Fibroblast of lung (primary cell): ENCODE data around the gene LRRC36. TPM values are rescaled to one million over a fixed set of nuclear protein-coding genes. Genes with fewer than 3 reads are reported as not detected.

Source experiments
- DNase-seq, 2 donors: peaks; one replicate each; pipeline versions ENCODE4 v3.0.0 to v3.0.0-alpha.2; 2010; ENCODE audit warnings: low read depth in 2 of 2
- H2AFZ ChIP-seq: 2 replicates; pipeline ENCODE4 v1.5.1; 2012; ENCODE audit warnings: low read length, control low read depth, inconsistent platforms
- H3K27ac ChIP-seq: 2 replicates; pipeline ENCODE4 v1.5.1; 2011; ENCODE audit warnings: low read length, control low read depth; ENCODE audit not compliant: insufficient read depth
- H3K27me3 ChIP-seq: 2 replicates; pipeline ENCODE4 v1.5.1; 2011; ENCODE audit warnings: mild to moderate bottlenecking, low read length; ENCODE audit not compliant: control insufficient read depth, insufficient read depth
- H3K36me3 ChIP-seq: 2 replicates; pipeline ENCODE4 v1.5.1; 2011; ENCODE audit warnings: low read length; ENCODE audit not compliant: control insufficient read depth, insufficient read depth
- H3K4me1 ChIP-seq: 2 replicates; pipeline ENCODE4 v1.5.1; 2011; ENCODE audit warnings: low read length; ENCODE audit not compliant: control insufficient read depth, insufficient read depth; ENCODE audit errors: extremely low read depth
- H3K4me2 ChIP-seq: 2 replicates; pipeline ENCODE4 v1.5.1; 2011; ENCODE audit warnings: low read length, control low read depth; ENCODE audit not compliant: insufficient read depth; ENCODE audit errors: extremely low read depth
- H3K4me3 ChIP-seq, 4 experiments: fragments of 200-600 bp in 1 of 4; sonication (generic) in 1 of 4; replicated peaks in 1 of 4; 2 replicates each; pipeline ENCODE4 v1.5.1; 2011 to 2016; ENCODE audit warnings: low read length in 4 of 4, low read depth in 3 of 4, mild to moderate bottlenecking in 3 of 4, control low read depth in 2 of 4, inconsistent platforms in 1 of 4, mixed read lengths in 1 of 4; ENCODE audit not compliant: insufficient read depth in 1 of 4; ENCODE audit errors: control extremely low read depth in 1 of 4
- H3K79me2 ChIP-seq: 2 replicates; pipeline ENCODE4 v1.5.1; 2012; ENCODE audit warnings: mild to moderate bottlenecking, low read length, inconsistent platforms; ENCODE audit not compliant: control insufficient read depth, insufficient read depth
- H3K9ac ChIP-seq: 2 replicates; pipeline ENCODE4 v1.5.1; 2011; ENCODE audit warnings: mild to moderate bottlenecking, low read length, control low read depth; ENCODE audit not compliant: insufficient read depth
- H3K9me3 ChIP-seq: 2 replicates; pipeline ENCODE4 v1.5.1; 2012; ENCODE audit warnings: low read depth, low read length; ENCODE audit not compliant: control insufficient read depth, insufficient read depth
- H4K20me1 ChIP-seq: 2 replicates; pipeline ENCODE4 v1.5.1; 2011; ENCODE audit warnings: low read length; ENCODE audit not compliant: control insufficient read depth, insufficient read depth; ENCODE audit errors: extremely low read depth
- CTCF ChIP-seq, 2 donors: IDR thresholded peaks in 1 of 2; conservative IDR thresholded peaks in 1 of 2; 1 replicate in 1 of 2; 2 replicates in 1 of 2; pipeline ENCODE4 v1.5.1; 2011 to 2012; ENCODE audit warnings: low read length in 2 of 2, control low read depth in 1 of 2, inconsistent platforms in 1 of 2, low read depth in 1 of 2, mild to moderate bottlenecking in 1 of 2
- EZH2 ChIP-seq: IDR thresholded peaks from 2 replicates; pipeline ENCODE4 v1.5.1; 2012; ENCODE audit warnings: low read length, control low read depth, mild to moderate bottlenecking; ENCODE audit errors: missing control alignments
- polyA plus RNA-seq, 2 donors: library from polyadenylated mRNA; depleted of rRNA in 1 of 2; stranded (reverse) in 1 of 2; unstranded in 1 of 2; fragments of >200 nt; gene quantifications; 2 replicates each; pipeline ENCODE4 v1.2.1, GENCODE V29; 2011 to 2012; ENCODE audit warnings: missing spikeins in 1 of 2
- total RNA-seq: library from RNA; depleted of rRNA; stranded (reverse); fragments of >200 nt; gene quantifications from 2 replicates; pipeline ENCODE4 v1.2.1, GENCODE V29; 2014

LRRC36 gene
- total and polyA plus RNA-seq, 2 donors (not counting 1 experiment from before 2014, with no cell fraction given): 0.06 to 0.66 TPM

GRCh38 chr16:67406111-67406971 is 79.7 kb downstream of the LRRC36 start:
- Histone ChIP-seq H2AFZ (no peak overlapping the region), H3K4me3 (peak overlapping the region in 1 of 4 experiments; percentile 12), H3K4me2 (peak overlapping the region; percentile 55), H3K4me1 (peaks cover 24% of the 10 kb centered on the region), H3K9me3 (no peaks in the 10 kb centered on the region), H3K27ac (peak overlapping the region; percentile 75), H3K79me2 (no peaks in the 10 kb centered on the region), H3K27me3 (no peaks in the 10 kb centered on the region), H4K20me1 (no peaks in the 10 kb centered on the region), H3K36me3 (no peaks in the 10 kb centered on the region), H3K9ac (peak overlapping the region; percentile 33)
- no peak for TF ChIP-seq EZH2
- TF ChIP-seq CTCF (conservative IDR thresholded peaks at IDR 0.05 in 1 of 2, IDR thresholded peaks at IDR 0.05 in 1 of 2; ENCODE audit: low read depth in 1 of 2, low read length in 2 of 2): no peak
- peak; percentile 68 to 86 for DNase-seq

- Histone ChIP-seq H3K4me1 (peaks cover 24% of the 10 kb centered on the region), H4K20me1 (no peaks in the 10 kb centered on the region), H3K79me2 (no peaks in the 10 kb centered on the region), H3K4me3 (no peak overlapping the region), H3K4me2 (peak overlapping the region; percentile 55), H3K36me3 (no peaks in the 10 kb centered on the region), H3K9me3 (no peaks in the 10 kb centered on the region), H3K27ac (peak overlapping the region; percentile 75), H2AFZ (no peak overlapping the region), H3K27me3 (no peaks in the 10 kb centered on the region), H3K9ac (no peak overlapping the region)
- no peak for DNase-seq
- TF ChIP-seq CTCF (conservative IDR thresholded peaks at IDR 0.05 in 1 of 2, IDR thresholded peaks at IDR 0.05 in 1 of 2; ENCODE audit: low read depth in 1 of 2, low read length in 2 of 2): no peak
- no peak for TF ChIP-seq EZH2
Observed at GRCh38 chr16:67407176-67407787, 80.7 kb downstream of the LRRC36 start.

- Histone ChIP-seq H3K4me2 (no peak overlapping the region), H3K4me3 (no peak overlapping the region), H3K36me3 (no peaks in the 10 kb centered on the region), H3K4me1 (peaks cover 24% of the 10 kb centered on the region), H3K9ac (no peak overlapping the region), H3K9me3 (no peaks in the 10 kb centered on the region), H4K20me1 (no peaks in the 10 kb centered on the region), H3K27me3 (no peaks in the 10 kb centered on the region), H3K27ac (peak overlapping the region; percentile 75), H2AFZ (no peak overlapping the region), H3K79me2 (no peaks in the 10 kb centered on the region)
- DNase-seq: no peak
- TF ChIP-seq CTCF (conservative IDR thresholded peaks at IDR 0.05 in 1 of 2, IDR thresholded peaks at IDR 0.05 in 1 of 2; ENCODE audit: low read depth in 1 of 2, low read length in 2 of 2) (no peak), EZH2 (no peak)
Observed at GRCh38 chr16:67407788-67408452, 81.3 kb downstream of the LRRC36 start.
